AG10803 (cell line): ENCODE data around the gene MYOZ1.
"Not testable (repeated sequence)": the region's sequence is repeated elsewhere in the genome, so short reads cannot be mapped to it uniquely, and the experiment has no call there.

Source experiments
- DNase-seq: peaks from one replicate; pipeline ENCODE4 v3.0.0; 2010; ENCODE audit warnings: low read depth
- H3K4me3 ChIP-seq: 2 replicates; pipeline ENCODE4 v1.5.1; 2011; ENCODE audit warnings: mild to moderate bottlenecking, low read length, control low read depth
- TF ChIP-seq, protein P1 (sequence below): conservative IDR thresholded peaks from 2 replicates; pipeline ENCODE4 v1.5.1; 2011; ENCODE audit warnings: mild to moderate bottlenecking, low read length, control low read depth, inconsistent platforms

Gene MYOZ1

DNA sequence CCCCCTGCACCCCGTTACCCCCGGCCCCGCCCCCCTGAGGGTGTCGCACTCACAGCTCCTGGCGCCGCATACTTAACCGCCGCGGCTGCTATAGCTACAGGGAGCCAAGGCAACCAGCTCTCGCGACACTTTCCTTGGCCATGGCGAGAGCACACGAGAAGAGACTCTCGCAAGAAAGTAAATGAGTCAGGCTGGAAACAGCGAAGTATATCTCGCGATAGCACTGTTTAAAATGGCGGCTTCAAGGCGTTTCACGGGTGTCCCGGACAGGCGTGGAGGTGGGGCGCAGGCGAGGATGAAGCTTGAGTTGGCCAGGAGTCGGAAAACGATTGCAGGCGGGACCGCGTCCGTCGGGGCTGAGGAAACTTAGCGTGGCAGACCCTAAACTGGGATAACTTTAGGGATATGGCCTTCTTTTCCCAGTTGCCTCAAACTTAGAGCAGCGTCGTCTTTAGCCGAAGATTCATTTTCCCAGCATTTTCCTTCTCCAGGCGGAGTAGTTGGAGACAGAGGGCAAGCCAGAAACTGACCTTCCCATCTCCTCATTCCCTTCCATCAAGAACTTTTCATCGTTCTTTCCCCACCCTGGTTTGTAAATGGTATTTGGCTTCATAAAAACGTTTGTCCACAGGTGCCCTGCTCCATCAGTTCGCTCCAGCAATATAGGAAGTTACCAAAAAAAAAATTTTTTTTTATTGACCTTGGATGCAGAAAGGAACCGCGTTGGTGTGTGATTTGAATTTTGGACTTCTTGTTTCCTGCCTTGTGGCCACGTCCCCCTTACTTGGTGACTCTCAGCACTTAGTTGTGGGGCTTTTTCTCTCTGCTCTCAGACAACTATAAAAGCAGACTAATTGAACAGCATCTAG, 15.2 kb downstream of the MYOZ1 start:
- TF ChIP-seq, protein P1, sequence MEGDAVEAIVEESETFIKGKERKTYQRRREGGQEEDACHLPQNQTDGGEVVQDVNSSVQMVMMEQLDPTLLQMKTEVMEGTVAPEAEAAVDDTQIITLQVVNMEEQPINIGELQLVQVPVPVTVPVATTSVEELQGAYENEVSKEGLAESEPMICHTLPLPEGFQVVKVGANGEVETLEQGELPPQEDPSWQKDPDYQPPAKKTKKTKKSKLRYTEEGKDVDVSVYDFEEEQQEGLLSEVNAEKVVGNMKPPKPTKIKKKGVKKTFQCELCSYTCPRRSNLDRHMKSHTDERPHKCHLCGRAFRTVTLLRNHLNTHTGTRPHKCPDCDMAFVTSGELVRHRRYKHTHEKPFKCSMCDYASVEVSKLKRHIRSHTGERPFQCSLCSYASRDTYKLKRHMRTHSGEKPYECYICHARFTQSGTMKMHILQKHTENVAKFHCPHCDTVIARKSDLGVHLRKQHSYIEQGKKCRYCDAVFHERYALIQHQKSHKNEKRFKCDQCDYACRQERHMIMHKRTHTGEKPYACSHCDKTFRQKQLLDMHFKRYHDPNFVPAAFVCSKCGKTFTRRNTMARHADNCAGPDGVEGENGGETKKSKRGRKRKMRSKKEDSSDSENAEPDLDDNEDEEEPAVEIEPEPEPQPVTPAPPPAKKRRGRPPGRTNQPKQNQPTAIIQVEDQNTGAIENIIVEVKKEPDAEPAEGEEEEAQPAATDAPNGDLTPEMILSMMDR = no peak
- H3K4me3 ChIP-seq = peak overlapping the region; percentile 86
- peak; percentile 98 for DNase-seq

DNA sequence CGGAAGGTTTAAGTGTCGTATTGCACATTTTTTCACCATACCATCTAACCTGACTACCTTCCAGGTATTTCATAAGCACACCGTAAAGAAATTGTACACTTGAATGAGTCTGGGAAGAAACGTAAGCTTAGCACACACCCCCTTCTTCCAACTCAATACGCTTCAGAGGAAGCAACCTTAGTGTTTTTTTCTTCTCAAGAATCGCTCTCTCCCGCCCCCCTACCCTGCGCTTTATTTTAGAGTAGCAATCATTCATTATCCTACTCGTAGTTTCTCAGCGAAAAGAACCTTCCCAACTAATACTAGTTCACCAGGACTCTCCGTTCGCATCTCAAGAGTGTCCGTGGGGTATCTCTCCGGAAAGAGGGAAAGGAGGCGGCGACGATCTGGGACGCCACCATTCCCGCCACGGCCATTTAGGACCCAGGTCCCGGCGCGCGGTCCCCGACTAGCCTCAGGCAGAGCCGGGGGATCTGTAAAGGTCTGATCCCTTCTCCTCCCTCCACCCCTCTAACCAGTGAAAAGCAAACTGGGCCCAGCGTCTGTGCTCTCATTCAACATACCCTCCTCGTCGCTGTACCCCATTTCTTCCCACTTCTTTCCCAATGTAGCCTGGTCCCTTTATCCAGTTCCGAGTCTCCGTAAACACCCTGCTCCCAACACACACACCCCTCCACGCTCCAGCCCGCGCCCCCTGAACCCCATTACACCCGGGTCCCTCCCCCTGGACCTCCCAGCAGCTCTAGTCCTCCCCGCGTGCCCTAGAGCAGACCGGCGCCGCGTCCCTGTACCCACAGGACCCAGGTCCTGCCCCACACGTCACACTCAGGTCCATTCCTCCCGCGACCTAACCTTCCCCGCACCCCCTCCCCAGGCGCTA, 16.0 kb downstream of the MYOZ1 start:
- TF ChIP-seq, protein P1 = no peak
- H3K4me3 ChIP-seq = peak overlapping the region; percentile 86
- DNase-seq = peak; percentile 16

DNA sequence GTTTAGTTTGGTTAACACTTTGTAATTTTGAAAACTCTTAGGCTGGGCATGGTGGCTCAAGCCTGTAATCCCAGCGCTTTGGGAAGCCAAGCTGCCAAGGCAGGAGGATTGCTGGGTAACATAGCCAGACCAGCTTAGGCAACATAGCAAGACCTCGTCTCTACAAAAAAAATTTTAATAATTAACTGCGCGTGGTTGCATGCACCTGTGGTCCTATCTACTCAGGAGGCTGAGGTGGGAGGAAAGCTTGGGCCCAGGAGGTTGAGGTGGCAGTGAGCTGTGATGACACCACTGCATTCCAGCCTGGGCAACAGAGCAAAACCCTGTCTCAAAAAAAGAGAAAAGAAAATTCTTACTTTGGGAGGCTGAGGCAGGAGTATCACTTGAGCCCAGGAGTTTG, 18.2 kb downstream of the MYOZ1 start:
- TF ChIP-seq, protein P1 = no peak
- DNase-seq = no peak
- H3K4me3 ChIP-seq = no peak overlapping the region

DNA sequence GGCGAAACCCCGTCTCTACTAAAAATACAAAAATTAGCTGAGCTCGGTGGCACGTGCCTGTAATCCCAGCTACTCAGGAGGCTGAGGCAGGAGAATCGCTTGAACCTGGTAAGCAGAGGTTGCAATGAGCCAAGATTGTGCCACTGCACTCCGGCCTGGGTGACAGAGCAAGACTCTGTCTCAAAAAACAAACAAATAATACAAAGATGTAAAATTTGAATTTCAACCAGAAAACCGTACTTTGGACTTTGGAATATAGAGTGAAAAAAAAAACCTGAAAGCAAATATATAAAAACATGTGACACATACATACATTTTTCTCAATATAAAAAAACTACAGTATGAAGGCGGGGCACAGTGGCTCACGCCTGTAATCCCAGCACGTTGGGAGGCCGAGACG, 20.3 kb downstream of the MYOZ1 start:
- not testable (repeated sequence) for DNase-seq, H3K4me3 ChIP-seq

DNA sequence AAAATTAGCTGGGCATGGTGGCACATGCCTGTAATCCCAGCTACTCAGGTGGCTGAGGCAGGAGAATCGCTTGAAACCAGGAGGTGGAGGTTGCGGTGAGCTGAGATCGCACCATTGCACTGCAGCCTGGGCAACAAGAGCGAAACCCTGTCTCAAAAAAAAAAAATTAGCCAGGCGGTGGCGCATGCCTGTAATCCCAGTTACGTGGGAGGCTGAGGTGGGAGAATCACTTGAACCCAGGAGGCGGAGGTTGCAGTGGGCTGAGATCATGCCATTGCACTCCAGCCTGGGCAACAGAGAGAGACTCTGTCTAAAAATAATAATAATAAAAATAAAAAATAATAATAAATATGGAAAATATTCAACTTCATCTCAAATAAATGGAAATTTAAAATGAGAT, 24.1 kb downstream of the MYOZ1 start:
- not testable (repeated sequence) for DNase-seq, H3K4me3 ChIP-seq

DNA sequence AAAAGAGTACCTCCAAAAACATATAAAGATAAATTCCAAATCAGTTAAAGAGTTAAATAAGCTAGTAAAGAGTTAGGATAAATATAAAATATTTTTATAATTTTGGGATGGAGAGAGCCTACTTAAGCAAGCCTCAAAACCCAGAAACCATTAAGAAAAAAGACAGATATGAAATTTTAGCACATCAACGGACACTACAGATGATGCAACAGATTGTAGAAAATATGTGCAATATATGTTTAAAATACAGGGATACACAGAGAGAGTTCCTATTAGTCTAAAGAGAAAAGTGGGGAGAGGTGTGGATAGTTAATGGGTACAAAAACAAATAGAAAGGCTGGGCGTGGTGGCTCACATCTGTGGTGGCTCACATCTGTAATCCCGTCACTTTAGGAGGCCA, 26.6 kb downstream of the MYOZ1 start:
- H3K4me3 ChIP-seq = no peak overlapping the region
- DNase-seq = no peak
- TF ChIP-seq, protein P1 = no peak

DNA sequence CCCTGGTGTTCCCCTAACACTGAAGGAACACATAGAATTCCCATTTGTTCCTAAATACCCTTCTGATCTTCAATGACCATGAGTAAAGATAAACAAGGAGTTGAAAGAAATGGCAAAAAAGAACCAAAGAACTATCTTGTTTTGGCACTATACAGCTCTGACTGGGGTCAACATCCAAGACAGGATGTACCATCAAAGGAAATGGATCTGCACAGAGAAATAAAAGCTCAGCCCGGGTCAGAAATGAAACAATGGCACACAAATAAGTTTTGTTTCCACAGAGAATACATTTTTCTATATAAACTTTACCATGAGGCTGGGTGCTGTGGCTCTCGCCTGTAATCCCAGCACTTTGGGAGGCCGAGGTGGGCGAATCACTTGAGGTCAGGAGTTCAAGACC, 32.2 kb downstream of the MYOZ1 start:
- no peak overlapping the region for H3K4me3 ChIP-seq
- TF ChIP-seq, protein P1 = no peak
- no peak for DNase-seq

DNA sequence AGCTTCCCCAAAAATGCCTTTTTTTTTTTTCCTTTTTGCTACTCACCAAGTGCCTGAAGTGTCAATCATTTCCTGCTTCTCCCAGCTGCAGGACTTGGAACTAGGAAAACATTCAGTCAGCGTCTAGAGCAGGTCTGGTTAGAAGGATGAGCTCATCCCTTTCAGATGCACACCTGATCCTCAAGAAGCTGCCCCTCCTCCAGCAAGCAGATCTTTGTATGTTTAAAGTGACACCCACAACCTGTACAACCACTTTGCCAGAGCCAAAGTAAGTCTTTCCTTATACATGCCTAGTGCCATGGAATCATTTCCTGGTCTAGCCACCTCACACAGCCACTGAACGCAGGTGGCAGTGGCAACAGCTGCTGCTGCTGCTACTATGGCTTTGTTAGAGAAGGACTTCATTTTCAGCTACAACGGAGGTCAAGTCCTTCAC, 39.8 kb downstream of the MYOZ1 start:
- H3K4me3 ChIP-seq = no peak overlapping the region
- TF ChIP-seq, protein P1 = no peak
- no peak for DNase-seq
